Left lung (tissue), 10 donors: Measurements from ENCODE around the gene CDC45. TPM values are rescaled to one million over a fixed set of nuclear protein-coding genes. Genes with fewer than 3 reads are reported as not detected.

Experiments used
- ATAC-seq: fragments of 200-7000 bp; cut with Tn5 transposase; one replicate; pipeline ENCODE4 v1.9.1; 2020; ENCODE audit warnings: moderate library complexity
- DNase-seq, 4 donors: peaks; one replicate each; pipeline ENCODE4 v3.0.0-alpha.2; 2013 to 2020
- H3K27ac ChIP-seq, 2 donors: fragments of 200-600 bp; sonication (generic) in 1 of 2; one replicate each; pipeline versions ENCODE4 v1.5.0 to v1.8.0; 2020 to 2021
- H3K27me3 ChIP-seq, 2 donors: fragments of 200-600 bp; sonication (generic) in 1 of 2; one replicate each; pipeline versions ENCODE4 v1.5.0 to v1.8.0; 2020 to 2021
- H3K36me3 ChIP-seq, 2 donors: fragments of 200-600 bp; sonication (generic) in 1 of 2; one replicate each; pipeline versions ENCODE4 v1.5.0 to v1.8.0; 2020 to 2021
- H3K4me1 ChIP-seq, 2 donors: fragments of 200-600 bp; one replicate each; pipeline ENCODE4 v1.8.0; 2021
- H3K4me3 ChIP-seq, 2 donors: fragments of 200-600 bp; sonication (generic) in 1 of 2; one replicate each; pipeline versions ENCODE4 v1.5.0 to v1.8.0; 2020 to 2021; ENCODE audit warnings: mild to moderate bottlenecking in 1 of 2
- H3K9me3 ChIP-seq, 2 donors: fragments of 200-600 bp; sonication (generic) in 1 of 2; one replicate each; pipeline versions ENCODE4 v1.5.0 to v1.8.0; 2020 to 2021
- intact Hi-C, 2 donors: fragments of 100-400 bp; cut with DNase I; formaldehyde crosslinking; loops; one replicate each; pipeline versions ENCODE4 v1.11.2 to v1.14.2; 2022
- polyA plus RNA-seq, 6 donors: library from polyadenylated mRNA; unstranded; fragments of 120-200 nt; gene quantifications; one replicate each; pipeline ENCODE4 v1.2.1, GENCODE V29; 2013; ENCODE audit not compliant: insufficient read length in 6 of 6
- total RNA-seq, 2 donors: library from RNA; stranded (reverse); fragmentation: NEBNext Ultra II Directional; extraction: Animal tissue kit (Norgen Biotek cat#: 25700); gene quantifications; one replicate each; pipeline ENCODE4 v1.2.1, GENCODE V29; 2021
- TF ChIP-seq, protein P1 (sequence below), 2 donors: fragments of 200-600 bp; sonication (generic) in 1 of 2; IDR thresholded peaks; one replicate each; pipeline versions ENCODE4 v1.5.0 to v1.8.0; 2021; ENCODE audit warnings: antibody characterized with exemption in 2 of 2
- donor health status: DM: no; HTN: yes; CAD: no.
- donor health status: DM: no; HTN: no; CAD: no.

The CDC45 gene
- total and polyA plus RNA-seq, 8 donors: 6.5 to 23.2 (median 16.2) TPM

DNA sequence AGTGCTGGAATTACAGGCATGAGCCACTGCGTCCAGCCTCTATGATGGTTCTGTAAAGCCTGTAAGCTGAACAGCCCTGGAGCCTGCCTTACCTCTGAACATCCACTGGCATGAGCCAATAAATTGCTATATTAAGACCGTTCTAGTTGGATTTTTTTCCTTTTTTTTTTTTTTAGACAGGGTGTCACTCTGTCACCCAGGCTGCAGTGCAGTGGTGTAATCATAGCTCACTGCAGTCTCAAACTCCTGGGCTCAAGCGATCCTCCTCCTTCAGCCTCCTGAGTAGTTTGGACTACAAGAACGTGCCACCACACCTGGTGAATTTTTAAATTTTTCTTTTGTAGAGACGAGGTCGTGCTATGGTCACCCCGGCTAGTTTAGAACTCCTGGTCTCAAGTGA, 70.7 kb downstream of the CDC45 start:
- Histone ChIP-seq H3K36me3 (no peaks in the 10 kb centered on the region), H3K27me3 (no peaks in the 10 kb centered on the region), H3K4me3 (no peak overlapping the region), H3K4me1 (no peaks in the 10 kb centered on the region), H3K9me3 (peaks cover 0 to 2% of the 10 kb centered on the region in 2 donors), H3K27ac (no peak overlapping the region)
- TF ChIP-seq, protein P1, sequence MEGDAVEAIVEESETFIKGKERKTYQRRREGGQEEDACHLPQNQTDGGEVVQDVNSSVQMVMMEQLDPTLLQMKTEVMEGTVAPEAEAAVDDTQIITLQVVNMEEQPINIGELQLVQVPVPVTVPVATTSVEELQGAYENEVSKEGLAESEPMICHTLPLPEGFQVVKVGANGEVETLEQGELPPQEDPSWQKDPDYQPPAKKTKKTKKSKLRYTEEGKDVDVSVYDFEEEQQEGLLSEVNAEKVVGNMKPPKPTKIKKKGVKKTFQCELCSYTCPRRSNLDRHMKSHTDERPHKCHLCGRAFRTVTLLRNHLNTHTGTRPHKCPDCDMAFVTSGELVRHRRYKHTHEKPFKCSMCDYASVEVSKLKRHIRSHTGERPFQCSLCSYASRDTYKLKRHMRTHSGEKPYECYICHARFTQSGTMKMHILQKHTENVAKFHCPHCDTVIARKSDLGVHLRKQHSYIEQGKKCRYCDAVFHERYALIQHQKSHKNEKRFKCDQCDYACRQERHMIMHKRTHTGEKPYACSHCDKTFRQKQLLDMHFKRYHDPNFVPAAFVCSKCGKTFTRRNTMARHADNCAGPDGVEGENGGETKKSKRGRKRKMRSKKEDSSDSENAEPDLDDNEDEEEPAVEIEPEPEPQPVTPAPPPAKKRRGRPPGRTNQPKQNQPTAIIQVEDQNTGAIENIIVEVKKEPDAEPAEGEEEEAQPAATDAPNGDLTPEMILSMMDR (IDR thresholded peaks at IDR 0.05): no peak
- DNase-seq (no peak), ATAC-seq (no peak)
- intact Hi-C loops: no loop called here

DNA sequence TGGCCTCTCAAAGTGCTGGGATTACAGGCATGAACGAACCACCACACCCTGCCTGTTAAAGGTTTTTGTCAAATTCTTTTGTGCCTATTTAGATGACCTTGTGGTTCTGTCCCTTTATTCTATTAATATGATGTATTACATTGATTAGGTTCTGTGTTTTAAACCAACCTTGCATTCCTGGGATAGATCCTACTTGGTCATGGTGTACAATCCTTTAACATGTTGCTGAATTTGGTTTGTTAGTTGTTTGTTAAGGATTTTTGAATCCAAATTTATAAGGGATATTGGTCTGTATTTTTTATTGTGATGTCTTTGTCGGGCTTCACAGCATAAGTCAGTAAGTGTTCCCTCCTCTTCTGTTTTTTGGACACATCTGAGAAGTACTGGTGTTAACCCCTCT, 73.5 kb downstream of the CDC45 start:
- H3K4me1 ChIP-seq: no peaks in the 10 kb centered on the region
- TF ChIP-seq, protein P1 (IDR thresholded peaks at IDR 0.05): no peak
- no peak overlapping the region for H3K4me3 ChIP-seq
- DNase-seq (no peak), ATAC-seq (no peak)
- H3K27me3 ChIP-seq: no peaks in the 10 kb centered on the region
- no peaks in the 10 kb centered on the region for H3K36me3 ChIP-seq
- peaks cover 0 to 2% of the 10 kb centered on the region in 2 donors for H3K9me3 ChIP-seq
- intact Hi-C loops: no loop called here
- H3K27ac ChIP-seq: no peak overlapping the region

DNA sequence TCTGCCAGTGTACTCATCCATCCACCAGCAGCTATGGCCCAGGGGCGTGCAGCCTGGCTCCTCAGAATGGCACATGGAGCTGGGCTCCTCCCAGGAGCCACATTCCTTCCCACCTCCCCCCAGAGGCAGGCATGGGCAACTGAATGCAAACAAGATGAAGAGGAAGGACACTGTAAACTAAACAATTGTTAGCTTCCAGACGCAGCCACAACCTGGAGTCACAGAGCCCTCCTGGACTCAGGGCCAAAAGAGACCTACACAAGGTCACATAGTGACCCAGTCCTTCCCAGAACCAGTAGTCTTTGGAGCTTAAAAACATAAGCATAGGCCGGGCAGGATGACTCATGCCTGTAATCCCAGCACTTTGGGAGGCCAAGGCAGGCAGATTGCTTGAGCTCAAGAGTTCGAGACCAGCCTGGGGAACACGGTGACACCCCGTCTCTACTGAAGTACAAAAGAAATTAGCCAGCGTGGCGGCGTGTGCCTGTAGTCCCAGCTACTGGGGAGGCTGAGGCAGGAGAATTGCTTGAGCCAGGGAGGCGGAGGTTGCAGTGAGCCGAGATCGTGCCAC, 75.2 kb downstream of the CDC45 start:
- DNase-seq (no peak), ATAC-seq (peak; percentile 21)
- Histone ChIP-seq H3K36me3 (no peaks in the 10 kb centered on the region), H3K27me3 (no peaks in the 10 kb centered on the region), H3K9me3 (peaks cover 0 to 2% of the 10 kb centered on the region in 2 donors), H3K4me3 (no peak overlapping the region), H3K27ac (no peak overlapping the region), H3K4me1 (no peaks in the 10 kb centered on the region)
- intact Hi-C loops: no loop called here
- TF ChIP-seq, protein P1 (IDR thresholded peaks at IDR 0.05): no peak

DNA sequence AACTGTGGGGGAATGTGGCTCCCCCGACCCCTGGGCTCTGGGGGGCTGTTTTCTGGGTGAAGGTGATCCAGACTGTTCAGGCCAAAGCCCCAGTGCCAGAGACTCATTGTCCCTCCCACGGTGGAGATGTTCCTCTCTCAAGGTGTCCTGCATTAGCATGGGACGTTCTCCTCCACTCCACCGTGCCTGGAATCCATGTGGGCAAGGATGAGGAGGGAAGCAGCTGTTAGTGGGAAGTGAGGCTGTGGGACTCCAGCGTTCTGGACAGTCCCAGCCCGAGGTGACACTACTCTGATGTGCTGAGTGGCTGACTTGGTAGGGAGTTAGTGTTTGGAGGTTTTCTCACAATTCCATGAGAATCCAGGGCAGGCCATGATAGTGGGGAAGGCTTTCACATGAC, 75.9 kb downstream of the CDC45 start:
- no peak for ATAC-seq
- no peak overlapping the region for H3K4me3 ChIP-seq
- H3K4me1 ChIP-seq: no peaks in the 10 kb centered on the region
- H3K9me3 ChIP-seq: peaks cover 0 to 2% of the 10 kb centered on the region in 2 donors
- H3K36me3 ChIP-seq: no peaks in the 10 kb centered on the region
- no peaks in the 10 kb centered on the region for H3K27me3 ChIP-seq
- no peak for DNase-seq
- intact Hi-C loops: no loop called here
- H3K27ac ChIP-seq: no peak overlapping the region
- TF ChIP-seq, protein P1 (IDR thresholded peaks at IDR 0.05): no peak

DNA sequence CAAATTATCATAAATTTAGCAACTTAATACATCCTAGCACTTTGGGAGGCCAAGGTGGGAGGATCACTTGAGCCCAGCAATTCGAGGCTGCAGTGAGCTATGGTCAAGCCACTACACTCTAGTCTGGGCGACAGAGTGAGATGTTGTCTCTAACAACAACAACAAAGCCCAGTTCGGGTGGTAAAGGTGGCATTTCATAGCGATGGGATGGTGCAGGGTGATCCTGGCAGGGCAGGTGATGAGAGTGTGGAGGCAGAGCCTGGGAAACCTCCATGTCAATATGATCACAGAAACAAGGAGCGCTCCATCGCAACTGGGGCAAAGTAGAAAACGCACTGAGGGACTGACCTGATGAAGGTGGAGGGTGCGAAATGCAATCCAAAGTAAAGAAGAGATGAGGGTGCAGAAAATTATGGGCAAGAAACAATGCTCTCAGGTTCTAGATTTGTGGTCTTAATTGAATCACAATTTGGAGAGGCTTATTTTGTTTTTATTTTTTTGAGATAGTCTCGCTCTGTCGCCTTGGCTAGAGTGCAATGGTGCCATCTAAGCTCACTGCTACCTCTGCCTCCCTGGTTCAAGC, 77.3 kb downstream of the CDC45 start:
- Histone ChIP-seq H3K4me3 (no peak overlapping the region), H3K9me3 (peaks cover 0 to 2% of the 10 kb centered on the region in 2 donors), H3K4me1 (no peaks in the 10 kb centered on the region), H3K27me3 (no peaks in the 10 kb centered on the region), H3K27ac (no peak overlapping the region), H3K36me3 (no peaks in the 10 kb centered on the region)
- ATAC-seq: no peak
- intact Hi-C loops: no loop called here
- DNase-seq: no peak
- TF ChIP-seq, protein P1 (IDR thresholded peaks at IDR 0.05): no peak
